ENCODE data around the gene BTBD19. TPM values are rescaled to one million over a fixed set of nuclear protein-coding genes. Genes with fewer than 3 reads are reported as not detected.

BTBD19 gene
- total and polyA plus RNA-seq, 9 of the 15 experiments (the other 6 are each of a cell fraction or from before 2014, with no cell fraction given): 0.22 to 2.0 (median 0.95) TPM

DNA sequence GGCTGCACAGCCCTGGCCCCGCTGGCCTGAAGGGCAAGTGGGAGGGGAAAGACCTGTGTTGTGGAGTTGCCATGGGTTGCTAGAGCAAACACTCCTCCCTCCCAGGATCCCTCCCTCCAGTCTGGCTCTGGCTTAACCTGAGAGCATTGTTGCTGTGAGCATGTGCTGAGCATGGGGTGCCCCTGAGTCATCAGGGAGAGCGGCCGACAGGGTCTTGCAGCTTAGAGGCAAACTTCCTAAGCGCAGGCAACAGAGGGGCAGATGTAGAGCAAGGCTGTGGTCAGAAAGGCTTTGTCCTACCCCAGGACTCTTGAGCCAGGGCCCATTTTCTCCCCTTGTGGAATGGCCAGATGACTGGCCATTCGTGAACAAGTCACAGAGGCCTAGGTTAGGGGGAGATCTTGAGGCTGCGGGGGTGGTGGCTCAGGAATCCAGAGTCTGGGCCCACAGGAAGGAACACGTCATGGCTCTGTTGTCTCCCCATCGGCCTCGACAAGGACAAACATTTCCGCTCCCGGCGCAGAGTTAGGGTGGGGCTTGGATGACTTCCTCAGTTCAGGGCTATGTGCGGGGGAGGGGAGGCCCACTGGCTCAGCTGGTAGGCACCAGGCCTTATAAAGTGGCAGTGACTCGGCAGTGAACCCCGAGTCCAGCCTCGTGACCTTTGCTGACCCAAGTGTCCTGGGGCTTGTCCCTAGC is 810 bp upstream of the BTBD19 start (continued):
- TF ChIP-seq, protein P1, sequence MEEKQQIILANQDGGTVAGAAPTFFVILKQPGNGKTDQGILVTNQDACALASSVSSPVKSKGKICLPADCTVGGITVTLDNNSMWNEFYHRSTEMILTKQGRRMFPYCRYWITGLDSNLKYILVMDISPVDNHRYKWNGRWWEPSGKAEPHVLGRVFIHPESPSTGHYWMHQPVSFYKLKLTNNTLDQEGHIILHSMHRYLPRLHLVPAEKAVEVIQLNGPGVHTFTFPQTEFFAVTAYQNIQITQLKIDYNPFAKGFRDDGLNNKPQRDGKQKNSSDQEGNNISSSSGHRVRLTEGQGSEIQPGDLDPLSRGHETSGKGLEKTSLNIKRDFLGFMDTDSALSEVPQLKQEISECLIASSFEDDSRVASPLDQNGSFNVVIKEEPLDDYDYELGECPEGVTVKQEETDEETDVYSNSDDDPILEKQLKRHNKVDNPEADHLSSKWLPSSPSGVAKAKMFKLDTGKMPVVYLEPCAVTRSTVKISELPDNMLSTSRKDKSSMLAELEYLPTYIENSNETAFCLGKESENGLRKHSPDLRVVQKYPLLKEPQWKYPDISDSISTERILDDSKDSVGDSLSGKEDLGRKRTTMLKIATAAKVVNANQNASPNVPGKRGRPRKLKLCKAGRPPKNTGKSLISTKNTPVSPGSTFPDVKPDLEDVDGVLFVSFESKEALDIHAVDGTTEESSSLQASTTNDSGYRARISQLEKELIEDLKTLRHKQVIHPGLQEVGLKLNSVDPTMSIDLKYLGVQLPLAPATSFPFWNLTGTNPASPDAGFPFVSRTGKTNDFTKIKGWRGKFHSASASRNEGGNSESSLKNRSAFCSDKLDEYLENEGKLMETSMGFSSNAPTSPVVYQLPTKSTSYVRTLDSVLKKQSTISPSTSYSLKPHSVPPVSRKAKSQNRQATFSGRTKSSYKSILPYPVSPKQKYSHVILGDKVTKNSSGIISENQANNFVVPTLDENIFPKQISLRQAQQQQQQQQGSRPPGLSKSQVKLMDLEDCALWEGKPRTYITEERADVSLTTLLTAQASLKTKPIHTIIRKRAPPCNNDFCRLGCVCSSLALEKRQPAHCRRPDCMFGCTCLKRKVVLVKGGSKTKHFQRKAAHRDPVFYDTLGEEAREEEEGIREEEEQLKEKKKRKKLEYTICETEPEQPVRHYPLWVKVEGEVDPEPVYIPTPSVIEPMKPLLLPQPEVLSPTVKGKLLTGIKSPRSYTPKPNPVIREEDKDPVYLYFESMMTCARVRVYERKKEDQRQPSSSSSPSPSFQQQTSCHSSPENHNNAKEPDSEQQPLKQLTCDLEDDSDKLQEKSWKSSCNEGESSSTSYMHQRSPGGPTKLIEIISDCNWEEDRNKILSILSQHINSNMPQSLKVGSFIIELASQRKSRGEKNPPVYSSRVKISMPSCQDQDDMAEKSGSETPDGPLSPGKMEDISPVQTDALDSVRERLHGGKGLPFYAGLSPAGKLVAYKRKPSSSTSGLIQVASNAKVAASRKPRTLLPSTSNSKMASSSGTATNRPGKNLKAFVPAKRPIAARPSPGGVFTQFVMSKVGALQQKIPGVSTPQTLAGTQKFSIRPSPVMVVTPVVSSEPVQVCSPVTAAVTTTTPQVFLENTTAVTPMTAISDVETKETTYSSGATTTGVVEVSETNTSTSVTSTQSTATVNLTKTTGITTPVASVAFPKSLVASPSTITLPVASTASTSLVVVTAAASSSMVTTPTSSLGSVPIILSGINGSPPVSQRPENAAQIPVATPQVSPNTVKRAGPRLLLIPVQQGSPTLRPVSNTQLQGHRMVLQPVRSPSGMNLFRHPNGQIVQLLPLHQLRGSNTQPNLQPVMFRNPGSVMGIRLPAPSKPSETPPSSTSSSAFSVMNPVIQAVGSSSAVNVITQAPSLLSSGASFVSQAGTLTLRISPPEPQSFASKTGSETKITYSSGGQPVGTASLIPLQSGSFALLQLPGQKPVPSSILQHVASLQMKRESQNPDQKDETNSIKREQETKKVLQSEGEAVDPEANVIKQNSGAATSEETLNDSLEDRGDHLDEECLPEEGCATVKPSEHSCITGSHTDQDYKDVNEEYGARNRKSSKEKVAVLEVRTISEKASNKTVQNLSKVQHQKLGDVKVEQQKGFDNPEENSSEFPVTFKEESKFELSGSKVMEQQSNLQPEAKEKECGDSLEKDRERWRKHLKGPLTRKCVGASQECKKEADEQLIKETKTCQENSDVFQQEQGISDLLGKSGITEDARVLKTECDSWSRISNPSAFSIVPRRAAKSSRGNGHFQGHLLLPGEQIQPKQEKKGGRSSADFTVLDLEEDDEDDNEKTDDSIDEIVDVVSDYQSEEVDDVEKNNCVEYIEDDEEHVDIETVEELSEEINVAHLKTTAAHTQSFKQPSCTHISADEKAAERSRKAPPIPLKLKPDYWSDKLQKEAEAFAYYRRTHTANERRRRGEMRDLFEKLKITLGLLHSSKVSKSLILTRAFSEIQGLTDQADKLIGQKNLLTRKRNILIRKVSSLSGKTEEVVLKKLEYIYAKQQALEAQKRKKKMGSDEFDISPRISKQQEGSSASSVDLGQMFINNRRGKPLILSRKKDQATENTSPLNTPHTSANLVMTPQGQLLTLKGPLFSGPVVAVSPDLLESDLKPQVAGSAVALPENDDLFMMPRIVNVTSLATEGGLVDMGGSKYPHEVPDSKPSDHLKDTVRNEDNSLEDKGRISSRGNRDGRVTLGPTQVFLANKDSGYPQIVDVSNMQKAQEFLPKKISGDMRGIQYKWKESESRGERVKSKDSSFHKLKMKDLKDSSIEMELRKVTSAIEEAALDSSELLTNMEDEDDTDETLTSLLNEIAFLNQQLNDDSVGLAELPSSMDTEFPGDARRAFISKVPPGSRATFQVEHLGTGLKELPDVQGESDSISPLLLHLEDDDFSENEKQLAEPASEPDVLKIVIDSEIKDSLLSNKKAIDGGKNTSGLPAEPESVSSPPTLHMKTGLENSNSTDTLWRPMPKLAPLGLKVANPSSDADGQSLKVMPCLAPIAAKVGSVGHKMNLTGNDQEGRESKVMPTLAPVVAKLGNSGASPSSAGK (IDR thresholded peaks at IDR 0.05): peak; percentile 100
- TF ChIP-seq, protein P2, sequence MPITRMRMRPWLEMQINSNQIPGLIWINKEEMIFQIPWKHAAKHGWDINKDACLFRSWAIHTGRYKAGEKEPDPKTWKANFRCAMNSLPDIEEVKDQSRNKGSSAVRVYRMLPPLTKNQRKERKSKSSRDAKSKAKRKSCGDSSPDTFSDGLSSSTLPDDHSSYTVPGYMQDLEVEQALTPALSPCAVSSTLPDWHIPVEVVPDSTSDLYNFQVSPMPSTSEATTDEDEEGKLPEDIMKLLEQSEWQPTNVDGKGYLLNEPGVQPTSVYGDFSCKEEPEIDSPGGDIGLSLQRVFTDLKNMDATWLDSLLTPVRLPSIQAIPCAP (CRISPR knock-in tag; IDR thresholded peaks at IDR 0.05; ENCODE audit: borderline replicate concordance): no peak
- TF ChIP-seq, protein P3, sequence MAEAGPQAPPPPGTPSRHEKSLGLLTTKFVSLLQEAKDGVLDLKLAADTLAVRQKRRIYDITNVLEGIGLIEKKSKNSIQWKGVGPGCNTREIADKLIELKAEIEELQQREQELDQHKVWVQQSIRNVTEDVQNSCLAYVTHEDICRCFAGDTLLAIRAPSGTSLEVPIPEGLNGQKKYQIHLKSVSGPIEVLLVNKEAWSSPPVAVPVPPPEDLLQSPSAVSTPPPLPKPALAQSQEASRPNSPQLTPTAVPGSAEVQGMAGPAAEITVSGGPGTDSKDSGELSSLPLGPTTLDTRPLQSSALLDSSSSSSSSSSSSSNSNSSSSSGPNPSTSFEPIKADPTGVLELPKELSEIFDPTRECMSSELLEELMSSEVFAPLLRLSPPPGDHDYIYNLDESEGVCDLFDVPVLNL (CRISPR knock-in tag; IDR thresholded peaks at IDR 0.05; ENCODE audit: low read depth): no peak
- TF ChIP-seq ZNF57 (CRISPR knock-in tag; IDR thresholded peaks at IDR 0.05) (no peak), SRSF1 (IDR thresholded peaks at IDR 0.05; ENCODE audit: low read depth, low read length) (no peak), TAF7 (tag; IDR thresholded peaks at IDR 0.05) (no peak), ZKSCAN8 (CRISPR knock-in tag; IDR thresholded peaks at IDR 0.05) (peak; percentile 94)
- TF ChIP-seq, protein P4, sequence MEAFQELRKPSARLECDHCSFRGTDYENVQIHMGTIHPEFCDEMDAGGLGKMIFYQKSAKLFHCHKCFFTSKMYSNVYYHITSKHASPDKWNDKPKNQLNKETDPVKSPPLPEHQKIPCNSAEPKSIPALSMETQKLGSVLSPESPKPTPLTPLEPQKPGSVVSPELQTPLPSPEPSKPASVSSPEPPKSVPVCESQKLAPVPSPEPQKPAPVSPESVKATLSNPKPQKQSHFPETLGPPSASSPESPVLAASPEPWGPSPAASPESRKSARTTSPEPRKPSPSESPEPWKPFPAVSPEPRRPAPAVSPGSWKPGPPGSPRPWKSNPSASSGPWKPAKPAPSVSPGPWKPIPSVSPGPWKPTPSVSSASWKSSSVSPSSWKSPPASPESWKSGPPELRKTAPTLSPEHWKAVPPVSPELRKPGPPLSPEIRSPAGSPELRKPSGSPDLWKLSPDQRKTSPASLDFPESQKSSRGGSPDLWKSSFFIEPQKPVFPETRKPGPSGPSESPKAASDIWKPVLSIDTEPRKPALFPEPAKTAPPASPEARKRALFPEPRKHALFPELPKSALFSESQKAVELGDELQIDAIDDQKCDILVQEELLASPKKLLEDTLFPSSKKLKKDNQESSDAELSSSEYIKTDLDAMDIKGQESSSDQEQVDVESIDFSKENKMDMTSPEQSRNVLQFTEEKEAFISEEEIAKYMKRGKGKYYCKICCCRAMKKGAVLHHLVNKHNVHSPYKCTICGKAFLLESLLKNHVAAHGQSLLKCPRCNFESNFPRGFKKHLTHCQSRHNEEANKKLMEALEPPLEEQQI (IDR thresholded peaks at IDR 0.05): no peak
- TF ChIP-seq, protein P5, sequence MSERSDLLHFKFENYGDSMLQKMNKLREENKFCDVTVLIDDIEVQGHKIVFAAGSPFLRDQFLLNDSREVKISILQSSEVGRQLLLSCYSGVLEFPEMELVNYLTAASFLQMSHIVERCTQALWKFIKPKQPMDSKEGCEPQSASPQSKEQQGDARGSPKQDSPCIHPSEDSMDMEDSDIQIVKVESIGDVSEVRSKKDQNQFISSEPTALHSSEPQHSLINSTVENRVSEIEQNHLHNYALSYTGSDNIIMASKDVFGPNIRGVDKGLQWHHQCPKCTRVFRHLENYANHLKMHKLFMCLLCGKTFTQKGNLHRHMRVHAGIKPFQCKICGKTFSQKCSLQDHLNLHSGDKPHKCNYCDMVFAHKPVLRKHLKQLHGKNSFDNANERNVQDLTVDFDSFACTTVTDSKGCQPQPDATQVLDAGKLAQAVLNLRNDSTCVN (CRISPR knock-in tag; IDR thresholded peaks at IDR 0.05): no peak; the same call in none of the 2 replicates

All from K562 (cell line).